AG20443 (cell line): ENCODE results near the gene FLT3.

Experiments used
- DNase-seq: peaks from one replicate; pipeline ENCODE4 v3.0.0; 2012; ENCODE audit warnings: low spot score, mixed read lengths

The FLT3 gene

DNA sequence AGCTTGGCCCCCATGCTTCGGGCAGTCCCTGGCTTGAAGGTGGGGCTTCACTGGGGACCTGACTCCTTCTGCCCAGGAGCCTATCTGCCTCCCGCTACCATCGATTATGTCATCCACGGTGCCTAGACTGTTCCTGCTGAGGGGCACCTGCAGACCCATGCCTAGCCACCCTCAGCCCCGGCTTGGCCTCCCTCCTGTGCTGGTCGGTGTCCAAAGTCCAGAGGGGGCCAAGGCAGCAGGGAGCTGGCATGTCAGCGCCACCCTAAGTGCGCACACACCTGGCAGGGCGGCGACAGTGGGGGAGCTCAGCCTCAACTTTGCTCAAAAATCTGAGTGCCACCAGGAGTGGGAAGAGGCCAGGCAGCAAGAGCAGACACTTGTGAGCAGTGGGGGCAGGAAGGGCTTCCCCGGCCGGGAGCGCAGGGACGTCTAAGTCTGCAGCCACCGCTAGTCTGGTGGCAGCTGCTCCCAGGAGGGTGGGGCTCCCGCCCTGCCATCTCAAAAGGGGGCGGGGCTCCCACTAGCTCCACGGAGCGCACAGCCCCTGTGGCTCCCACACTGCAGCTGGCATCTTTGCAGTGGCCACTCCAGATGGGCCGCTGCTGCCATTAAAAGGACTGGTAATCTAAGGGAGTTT lies 98.4 kb downstream of the FLT3 start:
- no peak for DNase-seq

- DNase-seq = no peak
Observed at GRCh38 chr13:28001049-28001448, 99.3 kb downstream of the FLT3 start.

- DNase-seq = no peak
Observed at GRCh38 chr13:28000567-28000966, 99.8 kb downstream of the FLT3 start.

GRCh38 chr13:27997904-27998522 lies 102.4 kb downstream of the FLT3 start:
- peak; percentile 66 for DNase-seq

- no peak for DNase-seq
Observed at GRCh38 chr13:27991881-27992280, 108.5 kb downstream of the FLT3 start.

DNA sequence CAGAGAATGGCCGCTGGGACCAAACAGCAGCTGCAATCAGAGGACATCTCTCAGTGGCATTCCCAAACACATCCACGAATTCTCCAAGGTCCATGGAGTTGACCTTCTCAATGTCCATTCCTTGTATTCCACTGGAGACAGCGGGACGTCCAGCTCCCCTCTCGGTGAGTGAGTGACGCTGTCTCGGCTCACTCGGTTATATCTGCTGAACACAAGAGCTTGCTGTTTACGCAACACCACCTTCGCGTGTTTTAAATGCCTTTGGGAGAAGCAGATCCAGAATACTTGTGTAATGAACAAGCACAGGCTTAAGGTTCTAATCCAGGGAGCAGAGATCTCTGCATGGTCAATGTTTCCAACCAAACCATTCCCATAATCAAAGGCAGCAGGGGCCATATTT lies 111.9 kb downstream of the FLT3 start, which contains the start of gene URAD:
Gene URAD (minus strand): TSS at position 174 of the 400 bp plus-strand sequence. CDS start 56 bp downstream, at position 118.
- DNase-seq = no peak

DNA sequence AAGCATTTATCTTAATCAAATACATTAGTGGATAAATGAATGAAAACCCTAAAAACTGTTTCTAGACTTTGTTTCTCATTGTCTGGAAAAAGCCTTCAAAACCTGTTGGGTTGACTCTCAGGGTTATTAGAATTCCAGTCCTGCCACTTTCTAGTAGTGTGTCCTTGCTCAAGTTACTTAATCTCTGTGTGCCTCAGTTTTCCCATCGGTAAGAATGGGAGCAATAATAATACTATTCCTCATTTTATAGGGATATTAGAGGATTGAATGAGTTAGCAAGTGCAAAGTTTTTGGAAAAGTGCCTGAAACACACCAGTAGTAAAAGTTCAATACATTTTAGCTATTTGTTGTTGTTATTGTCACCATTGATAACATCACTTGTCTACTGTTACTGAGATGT lies 114.8 kb downstream of the FLT3 start:
- DNase-seq = no peak

- DNase-seq = no peak
Observed at GRCh38 chr13:27982361-27982760, 118.0 kb downstream of the FLT3 start.

DNA sequence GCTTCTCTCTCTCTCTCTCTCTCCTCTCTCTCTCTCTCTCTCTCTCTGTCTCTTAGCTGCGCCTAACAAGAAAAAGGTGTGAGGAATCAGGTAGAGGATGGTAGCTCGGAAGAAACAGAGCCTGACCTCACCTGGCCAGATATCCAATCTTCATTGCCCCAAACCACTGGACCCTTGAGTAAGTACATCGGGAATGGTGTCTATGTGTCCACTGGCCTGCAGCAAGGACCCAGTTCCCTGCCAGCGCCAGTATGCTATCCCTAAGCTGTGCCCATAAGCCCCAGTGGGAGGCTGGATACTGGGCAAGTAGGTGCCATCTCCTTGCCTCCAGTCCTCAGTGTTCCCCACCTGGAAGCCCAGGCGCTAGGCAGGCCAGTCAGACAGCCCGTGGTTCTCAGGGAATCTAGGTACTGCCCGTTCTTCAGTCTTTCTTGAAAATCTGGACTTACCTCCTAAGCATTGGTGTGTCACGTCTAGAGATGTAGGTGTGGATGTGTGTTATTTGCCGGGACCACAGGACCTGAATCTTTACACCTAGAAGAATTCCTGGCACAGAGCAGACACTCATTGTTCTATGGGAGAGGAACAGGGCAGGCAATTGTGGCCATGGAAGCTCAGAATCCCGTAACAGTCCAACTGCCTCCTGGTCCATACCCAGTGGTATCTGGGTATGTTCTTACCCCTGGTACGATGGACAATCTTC lies 119.2 kb downstream of the FLT3 start:
- DNase-seq = no peak

DNA sequence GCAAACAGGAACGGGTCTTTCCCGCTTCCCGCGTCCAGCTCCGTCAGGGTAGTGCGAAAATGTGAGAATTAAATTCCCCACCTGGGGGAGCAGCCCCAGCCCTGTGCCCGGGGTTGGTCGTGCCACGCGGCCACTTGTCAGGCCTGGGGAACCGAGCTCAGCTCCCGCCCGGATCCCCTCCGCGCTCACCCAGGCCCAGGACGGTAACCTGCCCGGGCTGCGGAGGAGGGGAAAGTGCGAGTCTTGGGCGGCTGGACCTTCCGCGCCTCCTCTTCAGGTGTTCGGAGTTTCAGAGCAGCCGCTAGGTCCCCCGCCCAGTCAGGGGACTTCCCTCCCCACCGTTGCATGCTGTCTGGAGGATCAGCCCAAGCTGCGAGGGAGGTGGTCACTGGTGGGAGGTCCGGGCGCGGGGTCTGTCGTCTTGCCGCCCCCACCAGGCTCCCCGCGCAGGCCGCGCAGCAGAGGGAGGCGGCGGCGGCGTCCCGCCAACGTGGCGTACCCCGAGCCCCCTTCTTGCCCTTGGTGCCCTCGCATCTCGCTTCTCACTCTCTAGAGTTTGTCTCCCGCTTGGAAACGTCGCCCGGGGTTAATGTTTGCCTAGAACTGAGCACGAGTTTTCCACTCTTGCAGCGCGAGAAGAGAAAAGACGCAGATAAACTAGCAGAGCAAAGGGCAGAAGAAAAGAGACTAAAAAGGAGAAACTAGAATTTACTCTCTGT lies 119.9 kb downstream of the FLT3 start:
- no peak for DNase-seq

- DNase-seq = no peak
Observed at GRCh38 chr13:27979765-27980279, 120.6 kb downstream of the FLT3 start.

- no peak for DNase-seq
Observed at GRCh38 chr13:27979001-27979643, 121.3 kb downstream of the FLT3 start.

DNA sequence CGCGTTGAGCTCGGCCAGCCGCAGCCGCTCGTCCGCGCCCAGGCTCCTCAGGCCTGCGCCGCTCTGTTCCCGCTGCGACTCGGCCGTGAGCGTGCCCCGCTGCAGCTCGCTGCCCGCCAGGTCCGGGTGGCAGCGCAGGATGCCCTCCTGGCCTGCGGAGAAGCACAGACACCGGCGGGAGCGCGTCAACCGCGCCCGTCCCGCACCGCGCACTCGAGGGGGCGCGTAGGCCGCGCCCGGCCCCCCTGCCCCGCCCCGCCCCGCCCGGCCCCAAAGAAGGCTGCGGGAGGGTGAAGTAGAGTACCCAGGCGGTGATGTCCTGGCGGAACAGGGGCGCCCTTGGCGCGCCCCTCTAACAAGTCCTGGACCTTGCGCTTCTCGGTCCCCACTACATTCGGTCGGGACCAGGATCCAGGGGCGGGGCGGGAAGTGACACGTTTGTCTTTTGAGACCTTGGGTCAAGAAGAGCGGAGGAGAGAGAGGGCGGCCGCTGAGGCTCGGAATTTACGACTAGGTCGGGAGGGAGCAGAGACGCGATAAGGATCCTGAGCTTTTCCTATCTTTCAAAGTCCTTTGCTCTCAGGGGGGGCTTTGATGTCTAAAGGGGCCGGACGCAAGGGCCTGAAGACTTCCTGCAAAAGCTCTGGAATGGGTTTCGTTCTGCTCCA lies 121.9 kb downstream of the FLT3 start:
- no peak for DNase-seq

GRCh38 chr13:27977476-27978300 lies 122.7 kb downstream of the FLT3 start:
- DNase-seq = no peak

DNA sequence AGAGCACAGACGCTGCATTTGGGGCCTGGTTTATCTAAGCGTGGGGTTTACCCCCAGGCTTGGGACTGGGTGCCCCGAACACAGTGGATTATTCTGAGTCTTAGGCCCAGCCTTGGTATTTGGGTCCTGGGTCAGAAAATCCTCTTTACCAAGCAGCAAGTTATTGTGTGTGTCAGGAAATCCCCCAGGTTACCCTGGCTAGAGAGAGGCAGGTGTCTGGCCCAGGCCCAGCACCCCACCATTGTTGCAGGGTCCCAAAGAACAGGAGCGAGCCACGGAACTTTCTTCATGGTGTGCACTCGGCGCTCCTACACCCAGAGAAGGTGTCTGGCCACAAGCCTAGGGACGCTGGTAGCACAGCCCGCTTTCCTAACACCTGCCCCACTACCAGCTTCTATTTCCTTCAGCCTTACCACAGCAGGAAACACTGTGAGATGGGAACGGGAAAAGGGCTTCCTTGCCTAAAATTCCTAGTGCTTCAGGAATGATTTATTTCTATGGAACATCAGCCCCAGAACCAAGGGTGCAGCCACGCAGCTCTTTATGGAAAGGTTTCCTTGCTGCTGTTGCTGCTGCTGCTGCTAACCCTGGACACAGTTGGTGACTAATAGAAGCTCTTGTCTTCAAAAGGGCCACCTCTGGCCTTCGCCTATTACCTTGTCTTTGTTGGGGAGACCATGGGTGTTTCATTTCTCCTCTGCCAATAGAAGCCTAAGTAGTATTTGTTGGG lies 123.8 kb downstream of the FLT3 start:
- DNase-seq = peak; percentile 5

GRCh38 chr13:27975564-27976361 lies 124.6 kb downstream of the FLT3 start:
- peak; percentile 8 for DNase-seq

DNA sequence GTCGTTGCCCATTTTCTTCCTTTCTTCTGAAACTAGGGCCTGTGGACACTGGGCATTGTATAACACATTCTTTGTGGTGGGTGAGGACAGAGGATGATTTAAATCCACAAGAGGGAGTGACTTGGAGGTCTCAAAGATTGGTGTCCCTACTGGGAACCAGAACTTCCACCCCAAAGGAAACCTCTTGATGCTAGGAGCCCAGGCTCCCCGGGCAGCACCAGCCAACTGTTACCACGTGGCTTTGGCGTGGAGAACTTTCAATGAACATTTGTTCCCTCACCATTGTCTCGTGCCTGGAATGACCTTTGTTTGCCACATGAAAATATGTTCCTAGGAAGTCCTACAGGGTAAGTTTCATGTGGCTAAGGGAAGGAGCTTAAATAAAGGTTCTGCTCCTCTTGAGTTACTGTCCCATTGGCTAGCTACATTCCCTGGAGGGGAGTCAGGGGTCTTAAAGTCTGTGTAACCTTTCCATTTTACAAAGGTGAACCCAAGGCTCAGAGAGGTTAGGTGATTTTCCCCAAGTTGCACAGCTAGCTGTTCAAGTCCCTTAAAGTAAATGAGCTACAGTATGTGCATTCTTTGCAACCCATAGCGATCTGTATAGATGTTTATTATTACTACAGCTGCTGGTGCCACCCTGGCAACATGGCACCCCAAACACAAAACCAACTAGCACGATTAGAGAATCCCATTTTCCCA lies 126.3 kb downstream of the FLT3 start:
- DNase-seq = peak; percentile 7

GRCh38 chr13:27973291-27973690 lies 127.1 kb downstream of the FLT3 start:
- DNase-seq = peak; percentile 6
